GM20431 (cell line): Measurements from ENCODE around the gene SLX9.

ENCODE experiments used
- in situ Hi-C: fragments of 300-500 bp; cut with MseI, MboI; formaldehyde crosslinking; loops from one replicate; pipeline ENCODE4 v1.15.0; 2020; ENCODE audit warnings: low sequenced_read_pairs; ENCODE audit not compliant: unreplicated experiment

The SLX9 gene, protein sequence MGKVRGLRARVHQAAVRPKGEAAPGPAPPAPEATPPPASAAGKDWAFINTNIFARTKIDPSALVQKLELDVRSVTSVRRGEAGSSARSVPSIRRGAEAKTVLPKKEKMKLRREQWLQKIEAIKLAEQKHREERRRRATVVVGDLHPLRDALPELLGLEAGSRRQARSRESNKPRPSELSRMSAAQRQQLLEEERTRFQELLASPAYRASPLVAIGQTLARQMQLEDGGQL

DNA sequence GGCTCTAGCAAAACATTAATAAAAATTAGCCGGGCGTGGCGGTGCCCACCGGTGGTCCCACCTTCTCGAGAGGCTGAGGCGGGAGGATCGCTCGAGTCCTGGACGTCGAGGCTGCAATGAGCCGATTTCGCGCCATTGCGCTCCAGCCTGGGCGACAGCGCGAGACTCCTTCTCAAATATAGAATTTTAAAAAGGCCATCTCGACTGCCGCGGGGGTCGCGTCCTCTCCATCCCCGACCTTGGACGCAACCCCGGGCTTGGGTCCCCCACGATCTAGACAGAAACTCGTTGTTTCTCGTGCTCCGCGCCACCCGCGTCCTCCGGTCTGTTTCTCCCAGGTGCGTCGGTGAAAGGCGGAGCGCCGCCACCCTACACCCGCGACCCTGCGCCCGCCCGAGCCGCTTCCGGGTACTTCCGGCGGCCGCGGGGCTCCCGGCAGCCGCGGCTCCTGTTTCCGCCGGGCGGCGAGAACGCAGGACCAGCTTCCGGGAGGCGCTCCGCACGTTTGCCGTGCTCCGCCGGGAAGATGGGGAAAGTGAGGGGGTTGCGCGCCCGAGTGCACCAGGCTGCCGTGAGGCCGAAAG, at the start of gene SLX9:
SLX9 (plus strand) TSS at position 498 of the 584 bp plus-strand sequence; CDS start at position 527, 29 bp downstream.
- in situ Hi-C loops = loop anchor here (10.0 kb wide), 1 partner anchor 55 kb away; no protein-coding TSS in a partner anchor

DNA sequence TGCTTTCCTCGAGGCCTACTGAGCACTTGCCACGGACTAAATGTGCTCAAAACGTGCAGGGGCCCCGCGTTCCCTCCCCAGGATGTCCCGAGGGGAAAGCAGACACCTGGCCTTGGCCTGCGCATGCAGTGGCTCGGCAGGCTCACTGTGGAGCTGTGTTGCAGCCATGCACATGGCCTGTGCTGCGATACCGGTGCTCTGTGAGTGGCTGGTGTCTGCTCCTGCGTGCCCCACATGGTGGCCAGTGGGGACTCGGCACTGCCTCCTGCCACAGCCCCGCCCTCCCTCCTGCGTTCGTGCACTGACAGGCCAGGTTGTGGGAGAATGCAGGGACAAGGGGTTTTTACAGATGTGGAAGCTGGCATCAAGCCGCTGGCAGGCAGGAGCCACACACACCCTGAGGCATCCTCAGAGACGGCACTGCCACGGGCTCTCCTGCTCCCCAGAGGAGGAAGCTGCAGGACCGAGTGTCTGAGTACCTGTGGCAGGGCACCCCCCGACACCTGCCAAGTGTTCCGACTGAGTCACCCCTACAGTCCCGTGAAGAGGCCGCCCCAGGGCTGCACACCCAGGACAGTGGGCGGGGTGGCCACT, 49.4 kb upstream of the SLX9 start:
- in situ Hi-C loops = no loop called here

DNA sequence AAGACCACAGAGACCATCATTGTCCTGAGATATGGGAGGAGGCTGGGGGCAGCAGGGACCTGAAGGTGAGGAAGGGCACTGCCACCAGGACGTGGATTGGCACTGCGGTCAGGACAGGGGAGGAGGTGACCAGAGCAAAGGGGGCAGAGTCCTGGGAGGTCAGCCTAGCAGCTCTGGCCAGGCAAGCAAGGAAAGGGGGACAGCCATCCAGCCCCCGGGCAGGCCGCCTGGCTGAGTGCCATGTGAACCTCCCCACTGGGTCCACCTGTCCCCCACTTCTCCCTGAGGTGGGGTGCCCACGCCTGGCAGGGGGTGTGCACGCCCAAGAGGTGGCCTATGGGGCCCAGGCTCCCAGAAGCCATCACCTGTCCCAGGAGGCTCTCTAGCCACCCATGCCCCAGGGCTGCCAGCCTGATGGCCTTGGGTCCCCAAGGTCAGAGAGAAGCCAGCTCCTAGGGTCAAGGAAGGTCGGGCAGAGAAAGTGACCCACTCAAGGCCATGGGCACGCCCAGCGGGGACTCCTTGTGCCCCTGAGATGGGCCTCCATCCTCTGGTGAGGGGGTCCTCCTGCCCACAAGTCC, 48.8 kb upstream of the SLX9 start:
- in situ Hi-C loops = no loop called here

DNA sequence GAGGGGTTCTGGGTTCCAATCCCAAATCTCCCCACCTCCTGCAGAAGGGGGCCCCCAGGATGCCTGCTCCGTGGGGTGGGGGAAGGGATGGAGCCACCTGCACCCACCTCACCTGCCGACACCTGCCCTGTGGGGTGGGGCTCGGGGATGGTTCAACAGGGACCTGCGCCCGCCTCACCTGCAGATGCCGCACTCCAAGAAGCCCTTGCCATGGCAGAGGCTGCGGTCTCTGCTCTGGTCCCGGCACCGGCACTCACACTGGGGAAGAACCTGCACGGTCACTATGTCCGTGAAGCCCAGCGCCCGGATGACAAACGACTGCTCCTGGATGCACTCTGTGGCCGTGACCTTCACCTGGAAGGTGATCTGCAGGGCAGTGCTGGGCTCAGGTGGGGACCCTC, 48.2 kb upstream of the SLX9 start:
- in situ Hi-C loops = no loop called here

DNA sequence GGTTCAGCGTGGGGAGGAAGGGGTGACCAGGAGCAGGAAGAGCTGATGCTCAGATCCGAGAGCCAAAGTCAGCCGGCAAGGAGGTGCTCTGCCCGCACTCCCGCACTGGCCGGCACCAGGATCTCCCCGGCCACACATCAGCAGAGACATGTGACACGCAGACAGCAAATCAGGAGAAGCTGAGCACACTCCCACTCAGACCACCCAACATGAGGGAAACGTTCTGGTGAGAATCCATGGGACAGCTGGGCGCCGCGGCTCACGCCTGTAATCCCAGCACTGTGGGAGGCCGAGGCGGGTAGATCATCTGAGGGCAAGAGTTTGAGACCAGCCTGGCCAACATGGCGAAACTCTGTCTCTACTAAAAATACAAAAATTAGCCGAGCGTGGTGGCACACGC, 47.7 kb upstream of the SLX9 start:
- in situ Hi-C loops = no loop called here

DNA sequence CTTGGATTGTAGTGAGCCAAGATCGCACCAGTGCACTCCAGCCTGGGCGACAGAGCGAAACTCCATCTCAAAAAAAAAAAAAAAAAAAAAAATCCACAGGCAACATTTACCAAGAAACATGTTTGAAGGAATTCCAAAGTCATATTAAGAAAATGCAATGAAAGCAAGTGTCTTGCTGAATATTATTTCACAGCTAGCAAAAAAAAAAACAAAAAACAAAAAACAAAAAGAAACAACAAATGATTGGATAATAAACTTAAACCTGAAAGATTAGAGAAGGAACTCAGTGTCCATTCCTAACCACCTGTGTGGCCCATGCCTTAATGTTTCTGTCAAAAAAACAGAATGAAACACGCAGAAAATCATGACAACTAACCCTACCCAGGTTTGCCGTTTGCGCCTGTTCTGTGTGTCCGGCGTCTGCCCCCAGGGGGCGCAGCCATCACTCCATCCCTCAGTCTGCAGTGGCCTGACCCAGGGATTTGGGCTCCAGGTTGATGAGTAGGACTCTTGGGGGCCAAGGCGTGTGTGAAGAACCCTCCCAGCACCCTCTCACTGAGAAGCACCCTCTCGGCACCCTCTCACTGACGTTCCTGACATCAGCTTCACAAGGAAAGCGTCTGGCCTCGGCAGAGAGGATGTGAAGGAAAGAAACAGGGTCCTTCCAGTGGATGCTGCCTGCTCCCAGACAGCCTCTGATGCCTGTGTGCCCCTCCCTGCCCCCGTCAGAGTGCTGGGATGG, 47.1 kb upstream of the SLX9 start:
- in situ Hi-C loops = no loop called here

DNA sequence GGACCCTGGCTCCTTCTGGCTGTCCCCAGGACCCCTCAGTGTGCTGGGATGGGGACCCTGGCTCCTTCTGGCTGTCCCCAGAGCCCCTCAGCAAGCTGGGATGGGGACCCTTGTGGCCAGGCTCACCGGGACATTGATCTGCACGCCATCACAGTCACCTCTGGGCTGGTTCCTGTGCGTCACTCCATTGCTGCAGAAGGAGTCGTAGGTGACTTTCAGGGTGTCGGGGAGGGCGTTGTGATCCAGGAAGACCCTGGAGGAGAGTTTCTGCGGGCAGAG, 46.6 kb upstream of the SLX9 start:
- in situ Hi-C loops = no loop called here

DNA sequence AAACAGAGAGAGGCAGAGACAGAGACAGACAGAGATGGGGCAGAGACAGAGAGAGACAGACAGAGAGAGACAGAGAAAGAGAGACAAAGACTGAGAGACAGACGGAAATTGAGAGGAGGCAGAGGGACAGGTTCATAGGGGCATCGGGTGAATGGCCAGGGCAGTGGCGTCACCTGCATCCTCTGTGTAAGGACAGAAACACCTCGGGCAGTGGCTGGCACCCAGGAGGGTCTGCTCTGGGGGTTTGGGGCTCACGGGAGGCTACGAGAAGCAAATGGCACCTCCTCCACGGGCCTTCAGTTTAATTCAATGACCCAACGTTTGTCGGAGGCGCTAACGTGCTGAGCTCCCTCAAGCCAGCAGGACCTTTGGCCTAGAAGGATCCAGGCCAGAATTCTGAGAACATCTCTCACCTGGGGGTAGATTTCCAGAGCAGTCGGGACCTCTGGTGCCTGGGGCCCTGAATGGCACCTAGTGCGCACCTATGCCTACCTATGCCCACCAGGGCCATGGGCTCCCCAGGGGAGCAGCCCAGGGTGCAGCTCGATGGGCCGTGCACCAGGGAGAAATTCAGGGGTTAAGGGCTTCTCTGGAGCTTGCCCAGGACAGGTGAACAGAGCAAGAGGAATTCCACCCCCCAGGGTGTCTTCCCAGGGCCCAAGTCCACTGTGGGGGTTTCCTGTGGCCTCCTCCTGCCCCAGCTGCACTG, 45.7 kb upstream of the SLX9 start:
- in situ Hi-C loops = no loop called here

DNA sequence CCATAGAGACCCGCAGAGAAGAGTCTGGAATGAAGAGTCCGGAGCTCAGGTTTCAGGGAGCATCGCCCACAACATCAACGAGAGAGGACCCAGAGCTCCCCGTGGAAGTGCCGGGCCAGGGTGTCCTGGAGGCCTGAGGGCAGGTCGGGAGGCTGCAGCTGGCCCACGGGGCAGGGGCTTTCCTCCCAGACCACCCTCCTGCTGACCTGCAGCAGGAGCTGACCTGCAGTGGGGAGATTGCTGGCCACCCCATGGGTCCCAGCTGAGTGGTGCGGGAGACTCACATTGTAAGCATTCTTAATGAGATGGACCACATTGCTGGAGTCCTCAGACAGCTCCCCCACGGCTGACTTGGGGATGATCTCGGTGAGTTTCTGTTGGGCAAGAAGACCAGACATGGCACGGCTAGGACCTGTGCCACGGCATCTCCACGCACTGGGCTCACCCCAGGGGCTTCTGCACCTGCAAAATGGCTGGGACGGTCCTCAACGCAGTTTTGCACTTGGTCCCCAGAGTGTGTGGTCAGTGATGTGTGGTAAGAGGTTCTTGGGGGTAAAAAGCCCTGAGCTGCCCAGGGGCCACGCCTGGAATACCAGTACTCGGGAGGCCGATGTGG, 45.0 kb upstream of the SLX9 start:
- in situ Hi-C loops = no loop called here

DNA sequence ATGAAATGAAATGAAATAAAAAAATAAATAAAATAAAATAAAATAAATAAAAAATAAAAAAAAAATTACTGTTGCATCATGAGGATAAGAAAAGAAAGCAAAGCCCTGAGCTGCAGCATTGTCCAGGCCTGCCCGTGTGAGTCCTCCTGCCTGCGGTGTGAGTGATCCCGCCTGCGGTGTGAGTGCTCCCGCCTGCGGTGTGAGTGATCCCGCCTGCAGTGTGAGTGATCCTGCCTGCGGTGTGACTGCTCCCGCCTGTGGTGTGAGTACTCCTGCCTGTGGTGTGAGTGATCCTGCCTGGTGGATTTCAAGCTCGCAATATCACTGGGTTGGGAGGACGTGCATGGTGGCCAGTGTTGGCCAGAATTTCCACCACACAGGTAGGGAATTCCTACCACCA, 44.0 kb upstream of the SLX9 start:
- in situ Hi-C loops = no loop called here

DNA sequence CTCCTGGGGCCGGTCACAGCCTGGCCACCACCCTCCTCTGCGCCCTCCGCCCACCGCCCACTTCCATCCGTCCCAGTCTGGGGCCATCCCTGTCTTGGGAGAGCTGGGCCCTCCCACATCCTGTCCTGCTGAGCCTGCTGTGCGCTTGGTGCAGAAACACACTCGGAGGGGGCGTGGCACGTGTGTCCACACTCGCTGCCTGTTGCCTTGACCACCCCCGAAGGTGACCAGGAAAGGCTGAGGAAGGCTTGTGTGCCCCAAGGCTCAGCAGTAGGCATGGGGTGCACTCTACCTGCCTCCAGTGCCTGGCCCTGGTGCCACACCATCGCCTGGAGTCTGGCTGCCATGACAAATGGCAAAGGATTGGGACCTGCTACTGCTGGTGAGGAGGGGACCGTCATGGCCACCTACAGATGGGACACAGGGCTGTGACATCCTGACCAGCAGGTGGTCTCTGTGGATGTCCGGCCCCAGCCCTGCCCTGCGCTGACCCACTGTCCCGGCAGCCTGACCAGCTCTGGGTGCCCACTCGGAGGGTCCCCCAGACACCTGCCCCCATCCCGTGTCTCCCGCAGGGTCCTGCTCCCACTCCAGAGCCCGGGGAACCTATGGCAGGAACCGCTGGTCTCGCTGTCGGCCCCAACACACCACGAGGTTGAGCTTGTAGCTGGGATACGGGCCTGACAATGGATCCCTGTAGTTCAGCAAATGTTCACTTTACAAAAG, 43.1 kb upstream of the SLX9 start:
- in situ Hi-C loops = no loop called here

DNA sequence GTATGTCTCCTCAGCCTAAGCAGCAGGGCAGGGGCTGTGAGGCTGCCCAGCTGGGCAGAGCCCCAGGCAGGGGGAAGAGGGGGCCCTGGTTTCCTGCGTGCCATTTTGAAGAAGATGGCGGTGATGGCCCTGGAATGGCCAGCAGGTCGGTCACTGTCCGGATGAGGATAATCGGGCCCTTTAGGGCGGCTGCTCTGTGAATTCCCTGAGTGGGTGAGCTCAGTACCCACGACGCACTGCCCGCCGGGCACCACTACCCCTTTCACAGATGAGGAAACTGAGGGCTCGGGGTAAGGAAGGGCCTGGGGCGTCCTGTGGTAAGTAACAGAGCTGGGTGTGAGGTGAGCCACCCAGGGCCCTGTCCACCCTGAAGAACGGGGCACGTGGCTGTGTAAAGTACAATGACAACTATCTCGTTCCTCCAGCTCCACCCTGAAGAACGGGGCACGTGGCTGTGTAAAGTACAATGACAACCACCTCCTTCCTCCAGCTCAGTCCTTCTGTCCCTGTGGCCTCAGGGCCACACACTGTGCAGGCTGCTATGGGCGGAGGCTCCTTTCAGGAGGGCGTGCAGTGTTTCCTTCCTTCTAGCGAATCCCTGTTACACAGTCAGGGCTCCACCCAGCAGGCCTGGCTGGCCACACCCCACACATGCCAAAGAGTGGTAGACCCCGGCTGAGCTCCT, 42.4 kb upstream of the SLX9 start:
- in situ Hi-C loops = no loop called here

DNA sequence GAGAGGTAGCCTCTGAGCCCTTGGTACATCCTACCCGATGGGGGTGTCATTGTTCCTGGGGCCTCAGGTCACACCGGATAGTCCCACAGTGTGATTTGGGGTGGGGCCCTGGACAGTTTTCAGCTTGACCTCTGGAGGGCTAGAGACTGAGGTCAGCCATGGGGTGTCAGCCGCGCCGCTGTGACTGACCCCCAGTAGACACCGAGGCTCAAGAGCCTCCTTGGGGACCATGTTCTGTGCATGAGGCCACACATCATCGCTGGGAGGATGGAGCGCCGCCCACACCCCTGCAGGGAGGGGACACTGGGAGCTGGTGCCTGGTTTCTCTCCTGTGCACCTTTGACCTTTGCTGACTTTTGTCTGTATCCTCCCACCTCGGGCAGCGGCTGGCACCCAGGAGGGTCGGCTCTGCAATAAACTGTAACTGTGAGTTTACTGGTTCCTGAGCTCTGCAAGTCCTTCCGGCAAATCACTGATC, 41.8 kb upstream of the SLX9 start:
- in situ Hi-C loops = no loop called here

DNA sequence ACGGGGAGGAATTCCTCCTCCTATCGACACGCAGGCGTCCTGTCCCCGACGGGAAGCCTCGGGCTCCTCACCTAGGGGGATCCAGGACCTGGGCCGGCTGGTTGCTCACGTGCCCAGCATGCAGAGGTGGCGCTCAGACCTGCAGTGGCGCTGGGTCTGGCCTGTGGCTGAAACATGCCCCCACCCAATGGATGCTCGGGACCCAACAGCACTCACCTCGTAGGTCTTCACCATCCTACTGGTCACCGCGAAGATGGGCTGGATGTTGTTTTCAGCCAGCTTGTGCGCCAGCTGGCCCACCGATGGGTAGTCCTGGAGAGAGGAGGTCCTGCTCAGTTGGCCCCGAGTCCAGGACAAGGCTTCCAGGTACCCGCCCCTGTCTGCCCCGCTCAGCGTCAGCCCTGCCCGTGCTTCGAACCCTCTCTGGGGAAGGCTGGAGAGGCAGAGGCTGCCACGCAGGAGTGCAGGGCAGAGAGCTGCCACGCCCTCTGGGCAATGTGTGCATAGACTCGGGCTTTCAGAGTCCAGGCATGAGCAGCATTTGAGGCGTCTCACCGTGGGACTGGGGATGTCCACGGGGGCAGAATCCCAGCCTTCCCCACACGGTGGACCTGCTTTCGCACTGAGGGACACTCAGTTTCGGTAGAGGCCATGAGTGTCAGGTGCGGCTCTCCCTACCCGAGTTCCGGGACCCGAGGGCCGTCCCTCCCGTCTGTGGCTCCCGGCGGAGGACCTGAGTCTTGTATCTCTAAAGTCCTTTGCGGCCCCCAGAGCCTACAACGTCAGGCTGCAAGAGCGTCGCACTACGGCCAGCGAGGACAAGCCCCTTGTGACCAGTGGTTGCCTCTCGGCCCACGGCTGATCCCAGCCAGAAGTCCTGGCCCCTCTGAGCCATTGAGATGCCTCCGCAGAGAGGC, 40.7 kb upstream of the SLX9 start:
- in situ Hi-C loops = no loop called here

DNA sequence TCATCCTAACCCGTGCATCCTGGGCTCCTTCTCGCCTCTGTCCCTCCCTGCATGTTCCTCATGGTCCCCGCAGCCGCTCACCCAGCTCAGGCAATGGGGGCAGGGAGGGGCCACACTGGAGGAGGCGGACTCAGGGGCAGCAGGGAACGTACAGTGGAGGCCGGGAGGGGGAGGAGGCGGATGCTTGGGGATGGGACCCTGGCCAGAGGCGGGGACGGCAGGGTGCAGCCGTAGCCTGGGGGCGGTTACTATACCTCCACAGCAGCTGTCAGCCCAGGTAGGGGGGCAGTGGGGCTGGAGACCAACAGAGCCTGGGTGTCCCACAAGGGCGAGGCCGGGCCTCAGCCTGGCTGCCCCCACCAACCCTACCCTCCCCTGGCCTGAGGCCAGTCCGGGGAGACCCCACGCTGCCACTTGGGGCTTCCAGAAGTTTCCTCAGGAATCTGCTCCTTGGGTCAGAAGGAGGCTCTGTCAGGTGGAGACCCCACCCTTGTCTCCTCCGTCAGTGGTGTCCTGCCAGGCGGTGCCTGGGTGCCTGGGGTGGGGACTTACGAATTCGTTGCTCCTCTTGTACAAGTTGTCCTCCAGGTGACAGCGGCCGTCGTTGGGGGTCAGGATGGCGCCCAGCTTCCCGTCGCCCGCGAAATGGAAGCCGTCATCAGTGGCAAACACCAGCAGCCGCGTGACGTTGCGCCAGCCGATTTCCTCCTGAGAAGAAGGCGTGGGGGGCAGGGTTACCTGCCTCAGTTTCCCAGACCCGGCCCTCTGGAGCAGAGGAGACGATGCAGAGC, 39.9 kb upstream of the SLX9 start:
- in situ Hi-C loops = no loop called here

DNA sequence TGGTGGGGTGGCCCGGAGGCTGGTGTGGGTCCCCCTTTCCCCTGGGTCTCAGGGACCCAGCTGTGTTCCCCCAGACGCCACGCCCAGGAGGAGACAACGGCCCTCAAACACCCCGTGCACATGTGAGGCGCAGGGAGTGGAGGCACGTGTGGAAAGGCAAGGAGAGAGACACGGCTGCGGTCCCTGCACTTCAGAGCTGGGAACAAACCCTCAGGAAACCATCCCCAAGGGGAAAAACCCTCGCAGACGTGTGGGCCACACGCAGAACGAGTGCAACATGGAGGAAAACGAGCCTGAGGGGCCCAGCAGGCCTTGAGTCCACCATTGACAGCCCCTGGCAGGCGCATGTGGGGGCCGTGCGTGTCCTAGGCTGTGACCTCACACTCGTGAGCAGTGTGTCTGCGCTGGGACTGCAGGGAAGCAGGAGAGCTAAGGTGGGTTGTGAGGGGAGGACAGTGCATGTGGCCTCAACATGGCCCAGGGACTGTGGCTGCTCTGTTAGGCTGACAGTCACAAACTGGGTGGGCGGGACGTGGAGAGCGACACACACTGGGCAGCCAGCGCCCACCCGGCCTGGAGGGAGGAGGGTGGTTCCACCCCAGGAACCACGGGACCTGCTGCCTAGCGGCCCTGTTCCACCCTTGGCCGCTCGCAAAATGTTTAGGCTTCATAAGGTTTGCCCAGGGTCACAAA, 39.1 kb upstream of the SLX9 start:
- in situ Hi-C loops = no loop called here
